ENCODE results near the gene C6orf89.

GRCh38 chr6:36926708-36927513 lies 41.2 kb downstream of the C6orf89 start:
- TF ChIP-seq EZH2 (IDR thresholded peaks at IDR 0.05; ENCODE audit: borderline replicate concordance, low read depth, low read length, poor library complexity, severe bottlenecking): no peak
- TF ChIP-seq, protein P1, sequence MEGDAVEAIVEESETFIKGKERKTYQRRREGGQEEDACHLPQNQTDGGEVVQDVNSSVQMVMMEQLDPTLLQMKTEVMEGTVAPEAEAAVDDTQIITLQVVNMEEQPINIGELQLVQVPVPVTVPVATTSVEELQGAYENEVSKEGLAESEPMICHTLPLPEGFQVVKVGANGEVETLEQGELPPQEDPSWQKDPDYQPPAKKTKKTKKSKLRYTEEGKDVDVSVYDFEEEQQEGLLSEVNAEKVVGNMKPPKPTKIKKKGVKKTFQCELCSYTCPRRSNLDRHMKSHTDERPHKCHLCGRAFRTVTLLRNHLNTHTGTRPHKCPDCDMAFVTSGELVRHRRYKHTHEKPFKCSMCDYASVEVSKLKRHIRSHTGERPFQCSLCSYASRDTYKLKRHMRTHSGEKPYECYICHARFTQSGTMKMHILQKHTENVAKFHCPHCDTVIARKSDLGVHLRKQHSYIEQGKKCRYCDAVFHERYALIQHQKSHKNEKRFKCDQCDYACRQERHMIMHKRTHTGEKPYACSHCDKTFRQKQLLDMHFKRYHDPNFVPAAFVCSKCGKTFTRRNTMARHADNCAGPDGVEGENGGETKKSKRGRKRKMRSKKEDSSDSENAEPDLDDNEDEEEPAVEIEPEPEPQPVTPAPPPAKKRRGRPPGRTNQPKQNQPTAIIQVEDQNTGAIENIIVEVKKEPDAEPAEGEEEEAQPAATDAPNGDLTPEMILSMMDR (conservative IDR thresholded peaks at IDR 0.05; ENCODE audit: low read depth, low read length): no peak
